Panc1 (cell line): ENCODE results near the gene OSCAR.

ENCODE experiments used
- POLR2AphosphoS5 ChIP-seq: IDR thresholded peaks from 2 replicates; pipeline ENCODE4 v1.6.1; 2012; ENCODE audit warnings: mild to moderate bottlenecking, low read depth, low read length, moderate library complexity
- SIN3A ChIP-seq: IDR thresholded peaks from 2 replicates; pipeline ENCODE4 v1.6.1; 2012; ENCODE audit warnings: low read depth, mild to moderate bottlenecking, low read length, moderate library complexity, borderline replicate concordance; ENCODE audit not compliant: insufficient read depth
- TCF7L2 ChIP-seq: IDR thresholded peaks from 2 replicates; pipeline ENCODE4 v1.6.1; 2011; ENCODE audit warnings: mild to moderate bottlenecking, low read depth, low read length, inconsistent platforms
- TF ChIP-seq, protein P1 (sequence below): fragments of 450-650 bp; IDR thresholded peaks from 2 replicates; pipeline ENCODE4 v1.5.1; 2017; ENCODE audit warnings: mild to moderate bottlenecking
- TF ChIP-seq, protein P2 (sequence below), 2 experiments: IDR thresholded peaks; 2 replicates each; pipeline ENCODE4 v1.6.1; 2011 to 2012; ENCODE audit warnings: low read depth in 2 of 2, control low read depth in 1 of 2, low read length in 1 of 2, mild to moderate bottlenecking in 1 of 2, moderate library complexity in 1 of 2; ENCODE audit not compliant: insufficient read depth in 1 of 2

- TF ChIP-seq, protein P1, sequence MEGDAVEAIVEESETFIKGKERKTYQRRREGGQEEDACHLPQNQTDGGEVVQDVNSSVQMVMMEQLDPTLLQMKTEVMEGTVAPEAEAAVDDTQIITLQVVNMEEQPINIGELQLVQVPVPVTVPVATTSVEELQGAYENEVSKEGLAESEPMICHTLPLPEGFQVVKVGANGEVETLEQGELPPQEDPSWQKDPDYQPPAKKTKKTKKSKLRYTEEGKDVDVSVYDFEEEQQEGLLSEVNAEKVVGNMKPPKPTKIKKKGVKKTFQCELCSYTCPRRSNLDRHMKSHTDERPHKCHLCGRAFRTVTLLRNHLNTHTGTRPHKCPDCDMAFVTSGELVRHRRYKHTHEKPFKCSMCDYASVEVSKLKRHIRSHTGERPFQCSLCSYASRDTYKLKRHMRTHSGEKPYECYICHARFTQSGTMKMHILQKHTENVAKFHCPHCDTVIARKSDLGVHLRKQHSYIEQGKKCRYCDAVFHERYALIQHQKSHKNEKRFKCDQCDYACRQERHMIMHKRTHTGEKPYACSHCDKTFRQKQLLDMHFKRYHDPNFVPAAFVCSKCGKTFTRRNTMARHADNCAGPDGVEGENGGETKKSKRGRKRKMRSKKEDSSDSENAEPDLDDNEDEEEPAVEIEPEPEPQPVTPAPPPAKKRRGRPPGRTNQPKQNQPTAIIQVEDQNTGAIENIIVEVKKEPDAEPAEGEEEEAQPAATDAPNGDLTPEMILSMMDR: no peak
- no peak for TF ChIP-seq SIN3A
- TF ChIP-seq POLR2AphosphoS5: no peak
- TF ChIP-seq, protein P2, sequence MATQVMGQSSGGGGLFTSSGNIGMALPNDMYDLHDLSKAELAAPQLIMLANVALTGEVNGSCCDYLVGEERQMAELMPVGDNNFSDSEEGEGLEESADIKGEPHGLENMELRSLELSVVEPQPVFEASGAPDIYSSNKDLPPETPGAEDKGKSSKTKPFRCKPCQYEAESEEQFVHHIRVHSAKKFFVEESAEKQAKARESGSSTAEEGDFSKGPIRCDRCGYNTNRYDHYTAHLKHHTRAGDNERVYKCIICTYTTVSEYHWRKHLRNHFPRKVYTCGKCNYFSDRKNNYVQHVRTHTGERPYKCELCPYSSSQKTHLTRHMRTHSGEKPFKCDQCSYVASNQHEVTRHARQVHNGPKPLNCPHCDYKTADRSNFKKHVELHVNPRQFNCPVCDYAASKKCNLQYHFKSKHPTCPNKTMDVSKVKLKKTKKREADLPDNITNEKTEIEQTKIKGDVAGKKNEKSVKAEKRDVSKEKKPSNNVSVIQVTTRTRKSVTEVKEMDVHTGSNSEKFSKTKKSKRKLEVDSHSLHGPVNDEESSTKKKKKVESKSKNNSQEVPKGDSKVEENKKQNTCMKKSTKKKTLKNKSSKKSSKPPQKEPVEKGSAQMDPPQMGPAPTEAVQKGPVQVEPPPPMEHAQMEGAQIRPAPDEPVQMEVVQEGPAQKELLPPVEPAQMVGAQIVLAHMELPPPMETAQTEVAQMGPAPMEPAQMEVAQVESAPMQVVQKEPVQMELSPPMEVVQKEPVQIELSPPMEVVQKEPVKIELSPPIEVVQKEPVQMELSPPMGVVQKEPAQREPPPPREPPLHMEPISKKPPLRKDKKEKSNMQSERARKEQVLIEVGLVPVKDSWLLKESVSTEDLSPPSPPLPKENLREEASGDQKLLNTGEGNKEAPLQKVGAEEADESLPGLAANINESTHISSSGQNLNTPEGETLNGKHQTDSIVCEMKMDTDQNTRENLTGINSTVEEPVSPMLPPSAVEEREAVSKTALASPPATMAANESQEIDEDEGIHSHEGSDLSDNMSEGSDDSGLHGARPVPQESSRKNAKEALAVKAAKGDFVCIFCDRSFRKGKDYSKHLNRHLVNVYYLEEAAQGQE (IDR thresholded peaks at IDR 0.05; ENCODE audit: insufficient read depth in 1 of 2, low read depth in 2 of 2, low read length in 1 of 2): no peak
- TF ChIP-seq TCF7L2: no peak
Observed at GRCh38 chr19:54108496-54108895, 7.9 kb upstream of the OSCAR start.
